ENCODE measurements around the gene COL25A1.

Gene COL25A1

DNA sequence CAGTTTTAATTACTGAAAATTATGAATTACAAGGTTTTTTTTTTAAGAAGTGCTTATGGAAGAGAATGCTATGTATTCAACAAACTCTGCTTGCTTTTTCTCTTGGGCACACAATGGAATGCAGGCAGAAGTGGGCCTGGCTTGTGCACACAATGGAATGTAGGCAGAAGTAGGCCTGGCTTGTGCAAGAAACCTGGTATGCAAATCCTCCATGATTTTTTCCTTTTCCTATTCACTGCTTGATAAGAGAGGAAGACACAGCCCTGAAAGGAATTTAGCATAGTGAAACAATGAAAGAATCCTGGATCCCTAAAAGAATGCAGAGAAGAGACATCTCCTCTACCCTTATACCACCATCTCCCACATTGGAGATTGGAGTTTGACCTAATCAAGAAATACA, 138.4 kb downstream of the COL25A1 start:
- H3K4me3 ChIP-seq: no peak overlapping the region
- H3K27ac ChIP-seq: no peak overlapping the region
- TF ChIP-seq, protein P1, sequence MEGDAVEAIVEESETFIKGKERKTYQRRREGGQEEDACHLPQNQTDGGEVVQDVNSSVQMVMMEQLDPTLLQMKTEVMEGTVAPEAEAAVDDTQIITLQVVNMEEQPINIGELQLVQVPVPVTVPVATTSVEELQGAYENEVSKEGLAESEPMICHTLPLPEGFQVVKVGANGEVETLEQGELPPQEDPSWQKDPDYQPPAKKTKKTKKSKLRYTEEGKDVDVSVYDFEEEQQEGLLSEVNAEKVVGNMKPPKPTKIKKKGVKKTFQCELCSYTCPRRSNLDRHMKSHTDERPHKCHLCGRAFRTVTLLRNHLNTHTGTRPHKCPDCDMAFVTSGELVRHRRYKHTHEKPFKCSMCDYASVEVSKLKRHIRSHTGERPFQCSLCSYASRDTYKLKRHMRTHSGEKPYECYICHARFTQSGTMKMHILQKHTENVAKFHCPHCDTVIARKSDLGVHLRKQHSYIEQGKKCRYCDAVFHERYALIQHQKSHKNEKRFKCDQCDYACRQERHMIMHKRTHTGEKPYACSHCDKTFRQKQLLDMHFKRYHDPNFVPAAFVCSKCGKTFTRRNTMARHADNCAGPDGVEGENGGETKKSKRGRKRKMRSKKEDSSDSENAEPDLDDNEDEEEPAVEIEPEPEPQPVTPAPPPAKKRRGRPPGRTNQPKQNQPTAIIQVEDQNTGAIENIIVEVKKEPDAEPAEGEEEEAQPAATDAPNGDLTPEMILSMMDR (IDR thresholded peaks at IDR 0.05): no peak
- DNase-seq (ENCODE audit: low spot score): no peak

GRCh38 chr4:109163493-109163892, 139.0 kb downstream of the COL25A1 start:
- no peak overlapping the region for H3K4me3 ChIP-seq
- DNase-seq (ENCODE audit: low spot score): no peak
- no peak overlapping the region for H3K27ac ChIP-seq
- TF ChIP-seq, protein P1 (IDR thresholded peaks at IDR 0.05): no peak

DNA sequence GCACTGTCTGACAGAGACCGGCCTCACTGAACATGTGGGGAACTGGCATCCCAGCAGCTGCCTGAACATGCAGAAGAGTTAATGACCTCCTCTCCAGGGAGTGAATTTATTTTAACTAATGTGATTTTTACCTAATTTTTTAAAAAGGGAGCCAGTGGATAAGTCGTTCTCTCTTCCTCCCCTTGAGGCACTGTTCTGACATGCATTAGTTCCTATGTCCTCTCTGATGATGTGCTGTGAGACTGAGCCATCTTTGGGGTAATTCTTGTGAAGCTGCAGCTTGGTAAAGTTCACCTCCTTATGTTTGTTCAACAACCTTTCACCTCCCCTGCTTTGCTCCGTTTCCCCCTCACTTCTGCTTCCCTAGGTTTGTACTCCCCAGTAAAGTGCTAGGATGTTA, 139.7 kb downstream of the COL25A1 start:
- Histone ChIP-seq H3K27ac (no peak overlapping the region), H3K4me3 (no peak overlapping the region)
- DNase-seq (ENCODE audit: low spot score): no peak
- TF ChIP-seq, protein P1 (IDR thresholded peaks at IDR 0.05): no peak

- no peak overlapping the region for H3K4me3 ChIP-seq
- TF ChIP-seq, protein P1 (IDR thresholded peaks at IDR 0.05): no peak
- no peak overlapping the region for H3K27ac ChIP-seq
- no peak for DNase-seq (ENCODE audit: low spot score)
Observed at GRCh38 chr4:109160494-109160893, 142.0 kb downstream of the COL25A1 start.

DNA sequence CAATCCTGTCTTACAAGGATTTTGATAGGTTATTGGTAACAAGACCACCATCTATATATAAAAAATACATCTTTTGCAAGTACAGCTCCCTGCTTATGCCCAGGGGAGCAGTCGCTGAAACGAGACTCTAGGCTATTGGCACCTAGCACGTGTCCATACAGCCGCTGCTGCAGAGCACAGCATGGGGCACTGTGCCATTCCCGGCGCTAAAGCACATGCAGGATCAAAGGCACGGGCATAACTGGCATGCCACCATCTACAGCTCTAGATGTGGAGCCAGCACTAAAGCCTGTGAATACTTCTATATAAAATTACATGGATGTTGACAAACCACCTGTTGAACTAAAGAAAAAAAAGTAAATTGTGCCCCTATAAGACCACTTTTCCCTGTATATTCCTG, 144.8 kb downstream of the COL25A1 start:
- Histone ChIP-seq H3K4me3 (no peak overlapping the region), H3K27ac (no peak overlapping the region)
- DNase-seq (ENCODE audit: low spot score): no peak
- TF ChIP-seq, protein P1 (IDR thresholded peaks at IDR 0.05): no peak

GRCh38 chr4:109157205-109157604, 145.3 kb downstream of the COL25A1 start:
- no peak for DNase-seq (ENCODE audit: low spot score)
- Histone ChIP-seq H3K4me3 (no peak overlapping the region), H3K27ac (no peak overlapping the region)
- TF ChIP-seq, protein P1 (IDR thresholded peaks at IDR 0.05): no peak

DNA sequence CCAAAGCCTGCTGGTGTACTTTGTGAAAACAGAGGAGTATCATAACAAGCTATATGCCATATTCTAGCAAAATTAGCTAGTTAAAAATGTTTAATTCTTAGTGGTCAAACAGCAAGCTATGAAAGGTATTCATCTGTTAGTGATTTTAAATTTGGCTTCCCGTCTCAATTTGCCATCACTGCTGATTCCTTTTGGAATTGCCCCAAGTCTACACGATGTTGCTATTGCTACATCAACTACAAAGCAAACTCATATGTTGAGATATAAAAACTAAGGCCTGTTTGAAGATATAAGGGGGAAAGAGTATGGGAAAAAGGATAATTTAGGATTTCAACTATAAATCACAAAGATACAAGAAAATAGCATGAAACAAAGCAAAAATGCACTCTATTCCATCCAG, 146.1 kb downstream of the COL25A1 start:
- TF ChIP-seq, protein P1 (IDR thresholded peaks at IDR 0.05): no peak
- no peak for DNase-seq (ENCODE audit: low spot score)
- Histone ChIP-seq H3K27ac (no peak overlapping the region), H3K4me3 (no peak overlapping the region)

Data from coronary artery (tissue), 2 donors.